Ovary (tissue), 3 donors: ENCODE results near the gene RUNX1.

Experiments used
- CTCF ChIP-seq, 3 donors: fragments of 450-650 bp in 2 of 3; fragments of 200-600 bp in 1 of 3; IDR thresholded peaks; one replicate each; pipeline versions ENCODE4 v1.5.1 to v1.8.0; 2016 to 2022; ENCODE audit warnings: antibody characterized with exemption in 3 of 3, mild to moderate bottlenecking in 1 of 3
- EP300 ChIP-seq: sonication (generic); formaldehyde crosslinking; IDR thresholded peaks from one replicate; pipeline ENCODE4 v1.6.1; 2017; ENCODE audit warnings: antibody characterized with exemption
- POLR2A ChIP-seq: fragments of 450-650 bp; IDR thresholded peaks from one replicate; pipeline ENCODE4 v1.6.1; 2017; ENCODE audit warnings: antibody characterized with exemption, mild to moderate bottlenecking, moderate library complexity
- donor health status: DM: no; HTN: no; CAD: no.

GRCh38 chr21:34984356-34985058 is 64.6 kb downstream of the RUNX1 start:
- TF ChIP-seq CTCF (IDR thresholded peaks at IDR 0.05) (no peak), EP300 (no peak), POLR2A (no peak)
